SK-N-MC (cell line): ENCODE data around the gene SECISBP2.
"Not testable (repeated sequence)": the region's sequence is repeated elsewhere in the genome, so short reads cannot be mapped to it uniquely, and the experiment has no call there.

ENCODE experiments used
- DNase-seq: peaks from one replicate; pipeline ENCODE4 v3.0.0-alpha.2; 2011; ENCODE audit warnings: low read depth, low spot score
- H3K27ac ChIP-seq: fragments of 200-600 bp; sonication (generic); 2 replicates; pipeline ENCODE4 v1.5.1; 2016; ENCODE audit warnings: mixed run types
- H3K36me3 ChIP-seq: fragments of 200-600 bp; sonication (generic); 2 replicates; pipeline ENCODE4 v1.6.1; 2017; ENCODE audit warnings: antibody characterized with exemption, low read length, mixed read lengths; ENCODE audit not compliant: insufficient read depth
- H3K4me3 ChIP-seq: fragments of 200-600 bp; sonication (generic); 2 replicates; pipeline ENCODE4 v1.5.1; 2016
- H3K9ac ChIP-seq: fragments of 200-600 bp; sonication (generic); 2 replicates; pipeline ENCODE4 v1.8.0; 2017; ENCODE audit warnings: mixed run types, mixed read lengths; ENCODE audit not compliant: insufficient read length
- H3K9me3 ChIP-seq: fragments of 200-600 bp; sonication (generic); 2 replicates; pipeline ENCODE4 v1.6.1; 2017; ENCODE audit warnings: low read depth, mild to moderate bottlenecking, antibody characterized with exemption, low read length, moderate library complexity, mixed read lengths
- EZH2 ChIP-seq: fragments of 200-600 bp; sonication (generic); IDR thresholded peaks from one replicate; pipeline ENCODE4 v1.6.1; 2017; ENCODE audit warnings: antibody characterized with exemption
- FOXP2 ChIP-seq: optimal IDR thresholded peaks from 2 replicates; pipeline ENCODE3; 2011; ENCODE audit warnings: mild to moderate bottlenecking, moderate library complexity; ENCODE audit not compliant: insufficient read depth; ENCODE audit errors: extremely low read length, control extremely low read depth
- POLR2AphosphoS5 ChIP-seq: IDR thresholded peaks from 2 replicates; pipeline ENCODE4 v1.6.1; 2012; ENCODE audit warnings: mild to moderate bottlenecking, low read depth, low read length, borderline replicate concordance

The SECISBP2 gene

GRCh38 chr9:89278997-89279739 lies 39.1 kb upstream of the SECISBP2 start:
- peaks cover under 1% of the 10 kb centered on the region; the same call in 1 of the 2 replicates for H3K9me3 ChIP-seq
- peak; percentile 53 for DNase-seq
- H3K4me3 ChIP-seq: peak overlapping the region; percentile 47
- peak overlapping the region; percentile 86 for H3K27ac ChIP-seq
- peak overlapping the region; percentile 37 for H3K9ac ChIP-seq
- no peaks in the 10 kb centered on the region for H3K36me3 ChIP-seq
- TF ChIP-seq EZH2 (no peak), POLR2AphosphoS5 (no peak), FOXP2 (no peak)

GRCh38 chr9:89281106-89281505 lies 37.2 kb upstream of the SECISBP2 start:
- H3K36me3 ChIP-seq: no peaks in the 10 kb centered on the region
- no peak overlapping the region for H3K9ac ChIP-seq
- no peak overlapping the region for H3K4me3 ChIP-seq
- no peak for DNase-seq
- no peaks in the 10 kb centered on the region for H3K9me3 ChIP-seq
- TF ChIP-seq EZH2 (no peak), POLR2AphosphoS5 (no peak), FOXP2 (no peak)
- no peak overlapping the region for H3K27ac ChIP-seq

GRCh38 chr9:89282248-89282968 lies 35.9 kb upstream of the SECISBP2 start:
- H3K4me3 ChIP-seq, H3K9ac ChIP-seq, H3K27ac ChIP-seq, H3K9me3 ChIP-seq, H3K36me3 ChIP-seq, DNase-seq: not testable (repeated sequence)

GRCh38 chr9:89284076-89284475 lies 34.2 kb upstream of the SECISBP2 start:
- TF ChIP-seq POLR2AphosphoS5 (no peak), EZH2 (no peak), FOXP2 (no peak)
- Histone ChIP-seq H3K9me3 (no peaks in the 10 kb centered on the region), H3K9ac (no peak overlapping the region), H3K36me3 (no peaks in the 10 kb centered on the region), H3K27ac (no peak overlapping the region), H3K4me3 (no peak overlapping the region)
- DNase-seq: no peak

GRCh38 chr9:89291741-89292140 lies 26.6 kb upstream of the SECISBP2 start:
- no peak for DNase-seq
- no peaks in the 10 kb centered on the region for H3K9me3 ChIP-seq
- H3K9ac ChIP-seq: no peak overlapping the region
- H3K4me3 ChIP-seq: no peak overlapping the region
- TF ChIP-seq EZH2: no peak
- no peak for TF ChIP-seq FOXP2
- TF ChIP-seq POLR2AphosphoS5: no peak
- no peak overlapping the region for H3K27ac ChIP-seq
- H3K36me3 ChIP-seq: no peaks in the 10 kb centered on the region

GRCh38 chr9:89293014-89293413 lies 25.3 kb upstream of the SECISBP2 start:
- TF ChIP-seq EZH2 (no peak), POLR2AphosphoS5 (no peak), FOXP2 (no peak)
- no peak overlapping the region for H3K4me3 ChIP-seq
- H3K36me3 ChIP-seq: no peaks in the 10 kb centered on the region
- H3K9me3 ChIP-seq: no peaks in the 10 kb centered on the region
- H3K27ac ChIP-seq: no peak overlapping the region
- no peak overlapping the region for H3K9ac ChIP-seq
- DNase-seq: no peak

- H3K4me3 ChIP-seq: no peak overlapping the region
- no peaks in the 10 kb centered on the region for H3K36me3 ChIP-seq
- H3K9me3 ChIP-seq: no peaks in the 10 kb centered on the region
- no peak for DNase-seq
- TF ChIP-seq EZH2 (no peak), POLR2AphosphoS5 (no peak), FOXP2 (no peak)
- no peak overlapping the region for H3K9ac ChIP-seq
- no peak overlapping the region for H3K27ac ChIP-seq
Observed at GRCh38 chr9:89295400-89295799, 22.9 kb upstream of the SECISBP2 start.

GRCh38 chr9:89301996-89302395 lies 16.3 kb upstream of the SECISBP2 start:
- H3K4me3 ChIP-seq, H3K36me3 ChIP-seq, H3K9ac ChIP-seq, H3K27ac ChIP-seq, DNase-seq, H3K9me3 ChIP-seq: not testable (repeated sequence)
